GM21737 (cell line): ENCODE data around the gene ZNRF2.

ENCODE experiments used
- ATAC-seq: cut with Tn5 transposase; IDR thresholded peaks from one replicate; pipeline ENCODE4 v1.9.1; 2021; ENCODE audit warnings: mild to moderate bottlenecking, moderate library complexity; ENCODE audit not compliant: unreplicated experiment

Gene ZNRF2

GRCh38 chr7:30396389-30396788 is 112.0 kb downstream of the ZNRF2 start:
- ATAC-seq = no peak

GRCh38 chr7:30403477-30403876 is 119.1 kb downstream of the ZNRF2 start:
- ATAC-seq = no peak

- no peak for ATAC-seq
Observed at GRCh38 chr7:30405179-30405578, 120.8 kb downstream of the ZNRF2 start.

GRCh38 chr7:30406664-30407425 is 122.4 kb downstream of the ZNRF2 start:
- ATAC-seq = no peak

- ATAC-seq = no peak
Observed at GRCh38 chr7:30411173-30411572, 126.8 kb downstream of the ZNRF2 start.

- no peak for ATAC-seq
Observed at GRCh38 chr7:30411897-30412296, 127.5 kb downstream of the ZNRF2 start.

- no peak for ATAC-seq
Observed at GRCh38 chr7:30412782-30413504, 128.5 kb downstream of the ZNRF2 start.

- no peak for ATAC-seq
Observed at GRCh38 chr7:30413864-30414263, 129.5 kb downstream of the ZNRF2 start.
